SK-N-SH treated with all-trans-retinoic acid at 6 μM for 48 hours (cell line): ENCODE data around the gene ENTPD1.

Source experiments
- ATAC-seq: fragments of 200-7000 bp; cut with Tn5 transposase; 3 replicates; pipeline ENCODE4 v1.9.1; 2020; ENCODE audit warnings: mild to moderate bottlenecking, moderate library complexity
- ARNTL ChIP-seq: fragments of 450-650 bp; formaldehyde crosslinking; IDR thresholded peaks from 2 replicates; pipeline ENCODE4 v1.5.0; 2020; ENCODE audit warnings: low read depth, mild to moderate bottlenecking, moderate library complexity, borderline replicate concordance
- BACH2 ChIP-seq: fragments of 250-450 bp; sonication (Bioruptor Pico); IDR thresholded peaks from 2 replicates; pipeline ENCODE4 v1.9.0; 2021; ENCODE audit warnings: mild to moderate bottlenecking, borderline replicate concordance
- CREB5 ChIP-seq: fragments of 250-450 bp; sonication (Bioruptor Pico); IDR thresholded peaks from 2 replicates; pipeline ENCODE4 v1.5.1; 2020; ENCODE audit warnings: low read depth, mild to moderate bottlenecking, moderate library complexity
- CSDC2 ChIP-seq: fragments of 250-450 bp; sonication (Bioruptor Pico); IDR thresholded peaks from 2 replicates; pipeline ENCODE4 v1.5.0; 2020; ENCODE audit warnings: mild to moderate bottlenecking, moderate library complexity
- CSRNP3 ChIP-seq: fragments of 250-450 bp; sonication (Bioruptor Pico); IDR thresholded peaks from 2 replicates; pipeline ENCODE4 v1.5.1; 2021; ENCODE audit warnings: mild to moderate bottlenecking, moderate library complexity
- GLIS3 ChIP-seq: fragments of 250-450 bp; sonication (Bioruptor Pico); IDR thresholded peaks from 2 replicates; pipeline ENCODE4 v1.5.0; 2020; ENCODE audit warnings: mild to moderate bottlenecking, moderate library complexity
- ISL1 ChIP-seq: fragments of 250-450 bp; sonication (Bioruptor Pico); IDR thresholded peaks from 2 replicates; pipeline ENCODE4 v2.1.2; 2022; ENCODE audit warnings: mild to moderate bottlenecking, moderate library complexity
- OSR1 ChIP-seq: fragments of 250-450 bp; sonication (Bioruptor Pico); IDR thresholded peaks from 2 replicates; pipeline ENCODE4 v1.8.0; 2022; ENCODE audit warnings: moderate library complexity, mild to moderate bottlenecking, inconsistent platforms
- PATZ1 ChIP-seq: fragments of 250-450 bp; sonication (Bioruptor Pico); IDR thresholded peaks from 2 replicates; pipeline ENCODE4 v1.8.0; 2020; ENCODE audit warnings: mild to moderate bottlenecking, moderate library complexity, borderline replicate concordance
- PPARA ChIP-seq: fragments of 250-450 bp; sonication (Bioruptor Pico); IDR thresholded peaks from 2 replicates; pipeline ENCODE4 v1.5.0; 2020; ENCODE audit warnings: mild to moderate bottlenecking, borderline replicate concordance
- RARB ChIP-seq: fragments of 250-450 bp; sonication (Bioruptor Pico); IDR thresholded peaks from 2 replicates; pipeline ENCODE4 v1.8.0; 2021; ENCODE audit warnings: mild to moderate bottlenecking, moderate library complexity
- SNAI2 ChIP-seq: fragments of 250-450 bp; sonication (Bioruptor Pico); IDR thresholded peaks from 2 replicates; pipeline ENCODE4 v1.5.0; 2020; ENCODE audit warnings: mild to moderate bottlenecking, moderate library complexity
- TCF4 ChIP-seq: fragments of 250-450 bp; sonication (Bioruptor Pico); IDR thresholded peaks from 2 replicates; pipeline ENCODE4 v1.8.0; 2021; ENCODE audit warnings: mild to moderate bottlenecking, moderate library complexity, borderline replicate concordance
- TOX ChIP-seq: fragments of 250-450 bp; sonication (Bioruptor Pico); IDR thresholded peaks from 2 replicates; pipeline ENCODE4 v1.8.0; 2021; ENCODE audit warnings: mild to moderate bottlenecking, moderate library complexity, borderline replicate concordance
- TSHZ2 ChIP-seq: fragments of 250-450 bp; sonication (Bioruptor Pico); IDR thresholded peaks from 2 replicates; pipeline ENCODE4 v1.5.0; 2020; ENCODE audit warnings: mild to moderate bottlenecking, moderate library complexity
- ZC3H10 ChIP-seq: fragments of 250-450 bp; sonication (Bioruptor Pico); IDR thresholded peaks from 2 replicates; pipeline ENCODE4 v1.5.1; 2021; ENCODE audit warnings: mild to moderate bottlenecking, moderate library complexity
- ZFP30 ChIP-seq: fragments of 450-650 bp; formaldehyde crosslinking; IDR thresholded peaks from 2 replicates; pipeline ENCODE4 v1.5.0; 2022; ENCODE audit warnings: mild to moderate bottlenecking, moderate library complexity
- ZNF565 ChIP-seq: fragments of 450-650 bp; formaldehyde crosslinking; conservative IDR thresholded peaks from 2 replicates; pipeline ENCODE4 v1.5.0; 2020; ENCODE audit warnings: low read depth, mild to moderate bottlenecking, moderate library complexity
- ZNF70 ChIP-seq: fragments of 450-650 bp; formaldehyde crosslinking; IDR thresholded peaks from 2 replicates; pipeline ENCODE4 v1.5.0; 2020; ENCODE audit warnings: mild to moderate bottlenecking, moderate library complexity
- ZNF8 ChIP-seq: fragments of 450-650 bp; formaldehyde crosslinking; IDR thresholded peaks from 2 replicates; pipeline ENCODE4 v1.5.0; 2020; ENCODE audit warnings: mild to moderate bottlenecking, moderate library complexity

The ENTPD1 gene

DNA sequence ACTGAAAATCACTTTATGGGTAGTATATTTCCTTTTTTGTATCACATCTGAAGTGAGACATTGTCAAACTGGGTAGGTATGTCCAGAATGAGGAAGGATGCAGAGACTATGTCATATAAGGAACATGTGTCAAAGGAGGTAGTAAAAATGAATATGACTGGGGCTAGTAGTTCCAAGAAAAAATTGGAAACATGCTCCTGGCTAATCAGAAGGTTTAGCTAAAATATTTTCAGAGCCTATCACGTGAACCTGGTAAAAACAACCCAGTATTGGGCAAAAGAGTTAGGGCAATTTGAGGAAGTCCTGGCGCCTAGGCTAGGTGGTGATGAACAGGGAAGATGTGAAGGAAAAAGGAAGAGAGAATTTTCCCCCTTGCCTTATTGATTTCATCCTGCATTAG is 26.4 kb downstream of the ENTPD1 start:
- no peak for ATAC-seq
- TF ChIP-seq TSHZ2 (CRISPR knock-in tag) (no peak), ZFP30 (no peak)

DNA sequence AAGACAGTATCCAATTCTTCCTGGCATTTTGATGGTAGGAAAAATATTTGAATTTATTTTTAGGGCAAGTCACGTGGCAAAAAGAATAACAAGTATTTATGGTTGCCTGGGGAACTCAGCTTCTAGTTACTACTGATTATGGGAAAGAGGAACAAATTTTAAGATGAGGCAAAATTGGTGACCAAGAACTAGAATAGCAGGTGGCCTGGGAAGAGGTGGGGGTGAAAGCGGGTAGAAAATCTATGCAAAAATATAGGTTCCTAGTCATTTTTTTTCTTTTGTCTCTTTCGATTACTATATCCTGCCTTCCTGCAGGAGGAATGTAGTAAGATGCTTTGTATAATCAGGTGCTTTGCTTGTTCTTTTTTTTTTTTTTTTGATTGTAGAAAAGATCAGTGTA is 27.8 kb downstream of the ENTPD1 start:
- TF ChIP-seq ARNTL (CRISPR knock-in tag) (no peak), CSRNP3 (CRISPR knock-in tag) (no peak), CREB5 (CRISPR knock-in tag) (no peak), ISL1 (CRISPR knock-in tag) (no peak), PATZ1 (CRISPR knock-in tag) (no peak), ZC3H10 (CRISPR knock-in tag) (no peak), GLIS3 (CRISPR knock-in tag) (no peak), OSR1 (no peak), CSDC2 (CRISPR knock-in tag) (no peak), ZNF565 (CRISPR knock-in tag) (no peak), TSHZ2 (CRISPR knock-in tag) (no peak)
- ATAC-seq: no peak

DNA sequence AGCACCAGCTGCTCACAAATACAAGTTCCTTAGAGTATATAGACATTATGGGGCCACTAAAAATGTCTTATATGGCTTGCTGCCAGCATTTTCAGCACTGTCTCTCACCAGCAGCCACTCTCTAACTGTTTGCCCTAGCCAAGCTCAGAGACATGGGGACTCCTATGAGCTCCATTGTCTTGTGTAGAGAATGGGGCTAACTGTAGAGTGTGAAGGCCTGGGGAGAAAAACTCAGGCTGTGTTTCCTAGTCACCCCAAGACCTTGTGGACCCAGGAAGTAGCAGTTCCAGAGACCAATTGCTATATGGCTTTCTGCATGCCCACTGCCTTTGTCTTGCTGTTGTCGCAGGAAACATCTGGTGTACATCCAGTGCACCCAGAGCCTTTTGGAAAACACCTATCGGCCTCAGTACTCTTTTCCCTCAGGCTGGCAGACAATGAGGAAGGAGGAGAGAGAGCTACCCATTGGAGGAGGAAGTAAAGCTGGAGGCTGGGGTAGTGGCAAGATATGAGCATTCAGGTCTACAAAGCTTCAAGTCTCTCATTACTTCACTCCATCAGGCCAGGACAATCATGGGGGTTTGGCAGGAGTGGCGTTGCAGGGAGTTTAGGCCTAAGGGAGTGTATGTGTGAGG is 28.4 kb downstream of the ENTPD1 start:
- ATAC-seq: no peak
- no peak for TF ChIP-seq TSHZ2 (CRISPR knock-in tag)
- TF ChIP-seq SNAI2 (CRISPR knock-in tag): no peak
- no peak for TF ChIP-seq BACH2 (CRISPR knock-in tag)
- TF ChIP-seq PATZ1 (CRISPR knock-in tag): no peak
- no peak for TF ChIP-seq ZNF70 (CRISPR knock-in tag)
- no peak for TF ChIP-seq OSR1
- no peak for TF ChIP-seq ZFP30
- TF ChIP-seq GLIS3 (CRISPR knock-in tag): no peak
- TF ChIP-seq TCF4 (CRISPR knock-in tag): no peak
- TF ChIP-seq RARB: no peak
- no peak for TF ChIP-seq TOX (CRISPR knock-in tag)
- TF ChIP-seq CSRNP3 (CRISPR knock-in tag): no peak
- TF ChIP-seq ZNF8 (CRISPR knock-in tag): no peak
- TF ChIP-seq PPARA (CRISPR knock-in tag): no peak
